ENCODE results near the gene PIGQ.

DNA sequence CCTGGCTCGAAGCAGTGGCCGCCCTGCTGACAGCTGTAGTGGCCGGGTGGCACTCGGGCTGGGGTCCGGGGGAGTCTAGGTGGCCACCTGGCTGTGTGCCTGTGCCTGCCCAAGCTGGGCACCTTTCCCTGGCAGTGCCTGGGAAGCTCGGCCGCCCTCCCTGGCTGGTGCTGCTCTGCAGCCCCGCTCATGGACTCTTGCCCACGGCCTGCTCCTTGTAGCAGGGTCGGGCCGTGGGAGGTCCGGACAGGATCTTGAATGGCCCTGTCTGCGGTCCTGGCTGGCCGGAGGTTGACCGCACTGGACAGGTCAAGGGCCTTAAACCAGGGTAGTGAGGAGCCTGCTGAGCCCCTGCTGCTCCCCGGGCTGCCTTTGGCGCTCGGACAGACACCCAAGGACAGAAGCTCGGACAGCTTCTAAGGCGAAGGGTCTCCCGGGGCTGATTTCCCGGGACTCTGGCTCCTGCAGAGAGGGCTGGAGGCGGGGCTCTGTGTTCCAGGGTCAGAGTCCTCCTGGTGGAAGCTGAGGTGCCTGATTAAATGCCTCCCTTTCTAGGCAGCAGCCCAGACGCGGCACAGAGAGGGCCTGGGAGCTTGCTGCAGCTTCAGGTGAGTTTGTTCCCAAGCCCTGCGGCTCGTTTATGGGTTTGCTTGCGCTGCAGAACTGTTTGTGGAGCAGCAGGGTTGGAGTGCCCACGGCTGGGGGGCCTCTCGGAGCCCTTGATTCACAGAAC lies 36.2 kb upstream of the PIGQ start:
- peak; percentile 62 for TF ChIP-seq POLR2AphosphoS5 (IDR thresholded peaks at IDR 0.05; ENCODE audit: low read depth, low read length)
- TF ChIP-seq, protein P1, sequence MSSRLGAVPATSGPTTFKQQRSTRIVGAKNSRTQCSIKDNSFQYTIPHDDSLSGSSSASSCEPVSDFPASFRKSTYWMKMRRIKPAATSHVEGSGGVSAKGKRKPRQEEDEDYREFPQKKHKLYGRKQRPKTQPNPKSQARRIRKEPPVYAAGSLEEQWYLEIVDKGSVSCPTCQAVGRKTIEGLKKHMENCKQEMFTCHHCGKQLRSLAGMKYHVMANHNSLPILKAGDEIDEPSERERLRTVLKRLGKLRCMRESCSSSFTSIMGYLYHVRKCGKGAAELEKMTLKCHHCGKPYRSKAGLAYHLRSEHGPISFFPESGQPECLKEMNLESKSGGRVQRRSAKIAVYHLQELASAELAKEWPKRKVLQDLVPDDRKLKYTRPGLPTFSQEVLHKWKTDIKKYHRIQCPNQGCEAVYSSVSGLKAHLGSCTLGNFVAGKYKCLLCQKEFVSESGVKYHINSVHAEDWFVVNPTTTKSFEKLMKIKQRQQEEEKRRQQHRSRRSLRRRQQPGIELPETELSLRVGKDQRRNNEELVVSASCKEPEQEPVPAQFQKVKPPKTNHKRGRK (CRISPR knock-in tag; IDR thresholded peaks at IDR 0.05): no peak
- TF ChIP-seq, protein P2, sequence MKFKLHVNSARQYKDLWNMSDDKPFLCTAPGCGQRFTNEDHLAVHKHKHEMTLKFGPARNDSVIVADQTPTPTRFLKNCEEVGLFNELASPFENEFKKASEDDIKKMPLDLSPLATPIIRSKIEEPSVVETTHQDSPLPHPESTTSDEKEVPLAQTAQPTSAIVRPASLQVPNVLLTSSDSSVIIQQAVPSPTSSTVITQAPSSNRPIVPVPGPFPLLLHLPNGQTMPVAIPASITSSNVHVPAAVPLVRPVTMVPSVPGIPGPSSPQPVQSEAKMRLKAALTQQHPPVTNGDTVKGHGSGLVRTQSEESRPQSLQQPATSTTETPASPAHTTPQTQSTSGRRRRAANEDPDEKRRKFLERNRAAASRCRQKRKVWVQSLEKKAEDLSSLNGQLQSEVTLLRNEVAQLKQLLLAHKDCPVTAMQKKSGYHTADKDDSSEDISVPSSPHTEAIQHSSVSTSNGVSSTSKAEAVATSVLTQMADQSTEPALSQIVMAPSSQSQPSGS (CRISPR knock-in tag; IDR thresholded peaks at IDR 0.05): no peak
- TF ChIP-seq NFKB2 (CRISPR knock-in tag; IDR thresholded peaks at IDR 0.05; ENCODE audit: borderline replicate concordance): no peak; the same call in 1 of the 2 replicates
- no peak for TF ChIP-seq EZH2 (conservative IDR thresholded peaks at IDR 0.05; ENCODE audit: low read depth, low read length)
- TF ChIP-seq FOXP1 (IDR thresholded peaks at IDR 0.05): no peak
- no peak for TF ChIP-seq FOXP1 (CRISPR knock-in tag; IDR thresholded peaks at IDR 0.05)
- TF ChIP-seq, protein P3, sequence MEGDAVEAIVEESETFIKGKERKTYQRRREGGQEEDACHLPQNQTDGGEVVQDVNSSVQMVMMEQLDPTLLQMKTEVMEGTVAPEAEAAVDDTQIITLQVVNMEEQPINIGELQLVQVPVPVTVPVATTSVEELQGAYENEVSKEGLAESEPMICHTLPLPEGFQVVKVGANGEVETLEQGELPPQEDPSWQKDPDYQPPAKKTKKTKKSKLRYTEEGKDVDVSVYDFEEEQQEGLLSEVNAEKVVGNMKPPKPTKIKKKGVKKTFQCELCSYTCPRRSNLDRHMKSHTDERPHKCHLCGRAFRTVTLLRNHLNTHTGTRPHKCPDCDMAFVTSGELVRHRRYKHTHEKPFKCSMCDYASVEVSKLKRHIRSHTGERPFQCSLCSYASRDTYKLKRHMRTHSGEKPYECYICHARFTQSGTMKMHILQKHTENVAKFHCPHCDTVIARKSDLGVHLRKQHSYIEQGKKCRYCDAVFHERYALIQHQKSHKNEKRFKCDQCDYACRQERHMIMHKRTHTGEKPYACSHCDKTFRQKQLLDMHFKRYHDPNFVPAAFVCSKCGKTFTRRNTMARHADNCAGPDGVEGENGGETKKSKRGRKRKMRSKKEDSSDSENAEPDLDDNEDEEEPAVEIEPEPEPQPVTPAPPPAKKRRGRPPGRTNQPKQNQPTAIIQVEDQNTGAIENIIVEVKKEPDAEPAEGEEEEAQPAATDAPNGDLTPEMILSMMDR (CRISPR knock-in tag; IDR thresholded peaks at IDR 0.05): peak; percentile 33; the same call in 1 of the 2 replicates
- no peak for TF ChIP-seq GABPA (IDR thresholded peaks at IDR 0.05; ENCODE audit: low read depth, low read length)
- TF ChIP-seq GABPA (CRISPR knock-in tag; IDR thresholded peaks at IDR 0.05; ENCODE audit: low read depth): no peak
- TF ChIP-seq, protein P4, sequence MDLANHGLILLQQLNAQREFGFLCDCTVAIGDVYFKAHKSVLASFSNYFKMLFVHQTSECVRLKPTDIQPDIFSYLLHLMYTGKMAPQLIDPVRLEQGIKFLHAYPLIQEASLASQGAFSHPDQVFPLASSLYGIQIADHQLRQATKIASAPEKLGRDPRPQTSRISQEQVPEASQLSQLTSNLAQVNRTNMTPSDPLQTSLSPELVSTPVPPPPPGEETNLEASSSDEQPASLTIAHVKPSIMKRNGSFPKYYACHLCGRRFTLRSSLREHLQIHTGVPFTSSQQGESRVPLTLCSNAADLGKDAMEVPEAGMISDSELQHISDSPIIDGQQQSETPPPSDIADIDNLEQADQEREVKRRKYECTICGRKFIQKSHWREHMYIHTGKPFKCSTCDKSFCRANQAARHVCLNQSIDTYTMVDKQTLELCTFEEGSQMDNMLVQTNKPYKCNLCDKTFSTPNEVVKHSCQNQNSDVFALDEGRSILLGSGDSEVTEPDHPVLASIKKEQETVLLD (CRISPR knock-in tag; IDR thresholded peaks at IDR 0.05; ENCODE audit: low read depth): no peak
- TF ChIP-seq PCBP2 (optimal IDR thresholded peaks at IDR 0.05; ENCODE audit: low read depth, low read length, poor library complexity, severe bottlenecking): no peak
- TF ChIP-seq HIVEP1 (CRISPR knock-in tag; IDR thresholded peaks at IDR 0.05): no peak
- TF ChIP-seq ARNT2 (CRISPR knock-in tag; IDR thresholded peaks at IDR 0.05; ENCODE audit: low read depth): no peak

All from HepG2 (cell line).